ENCODE results near the gene AFF3. TPM values are rescaled to one million over a fixed set of nuclear protein-coding genes. Genes with fewer than 3 reads are reported as not detected.

Gene AFF3
- total and polyA plus RNA-seq, 10 of the 15 experiments (the other 5 are each of a cell fraction or from before 2014, with no cell fraction given): 0.26 to 5.5 (median 3.0) TPM

- TF ChIP-seq PRDM15 (CRISPR knock-in tag; IDR thresholded peaks at IDR 0.05) (no peak), CREM (IDR thresholded peaks at IDR 0.05; ENCODE audit: low read depth) (no peak), PKNOX1 (IDR thresholded peaks at IDR 0.05) (no peak), STAT1 (conservative IDR thresholded peaks at IDR 0.05) (no peak), SRF (IDR thresholded peaks at IDR 0.05; ENCODE audit: low read depth in 2 of 2, low read length in 2 of 2) (no peak), RUNX3 (IDR thresholded peaks at IDR 0.05; ENCODE audit: low read length) (peak; percentile 66), REST (IDR thresholded peaks at IDR 0.05; ENCODE audit: low read depth, low read length) (no peak), HDAC2 (IDR thresholded peaks at IDR 0.05) (no peak), BRCA1 (IDR thresholded peaks at IDR 0.05; ENCODE audit: low read depth, low read length) (no peak), CREB1 (IDR thresholded peaks at IDR 0.05; ENCODE audit: low read depth) (no peak), CBFB (IDR thresholded peaks at IDR 0.05; ENCODE audit: low read depth) (no peak), POLR2AphosphoS2 (IDR thresholded peaks at IDR 0.05; ENCODE audit: low read depth, low read length) (no peak), HDGF (IDR thresholded peaks at IDR 0.05) (no peak), SKIL (IDR thresholded peaks at IDR 0.05; ENCODE audit: low read depth, poor library complexity, severe bottlenecking) (no peak), NKRF (conservative IDR thresholded peaks at IDR 0.05) (no peak), BCL3 (IDR thresholded peaks at IDR 0.05; ENCODE audit: borderline replicate concordance, insufficient read depth, low read depth, low read length, poor library complexity, severe bottlenecking) (no peak), ZZZ3 (IDR thresholded peaks at IDR 0.05; ENCODE audit: control insufficient read depth, insufficient read length, low read depth) (no peak)
Measured at GRCh38 chr2:99735753-99736152, 406.6 kb downstream of the AFF3 start (continued).

Measured in GM12878 (cell line).